DND-41 (cell line): Measurements from ENCODE around the gene DRAM1.

Source experiments
- ATAC-seq: fragments of 200-7000 bp; cut with Tn5 transposase; 3 replicates; pipeline ENCODE4 v1.9.1; 2021; ENCODE audit warnings: low read depth; ENCODE audit not compliant: insufficient read depth
- DNase-seq: peaks from one replicate; pipeline ENCODE4 v3.0.0-alpha.2; 2020
- H2AFZ ChIP-seq: 2 replicates; pipeline ENCODE4 v1.6.0; 2012; ENCODE audit warnings: low read depth, low read length
- H3K27ac ChIP-seq: 2 replicates; pipeline ENCODE4 v1.5.1; 2012; ENCODE audit warnings: low read length, inconsistent platforms
- H3K27me3 ChIP-seq: fragments of 200-600 bp; sonication (generic); 2 replicates; pipeline ENCODE4 v1.6.0; 2012; ENCODE audit warnings: low read length, mild to moderate bottlenecking, inconsistent platforms; ENCODE audit not compliant: insufficient read depth, poor library complexity
- H3K36me3 ChIP-seq: 2 replicates; pipeline ENCODE4 v1.5.1; 2012; ENCODE audit warnings: low read length, inconsistent platforms; ENCODE audit not compliant: insufficient read depth
- H3K4me1 ChIP-seq: 2 replicates; pipeline ENCODE4 v1.5.1; 2012; ENCODE audit warnings: mild to moderate bottlenecking, low read length; ENCODE audit not compliant: insufficient read depth
- H3K4me2 ChIP-seq: 2 replicates; pipeline ENCODE4 v1.6.0; 2012; ENCODE audit warnings: mild to moderate bottlenecking, moderate library complexity, low read length, inconsistent platforms; ENCODE audit not compliant: insufficient read depth
- H3K4me3 ChIP-seq, 2 experiments: fragments of 200-600 bp in 1 of 2; shearing (Covaris generic) in 1 of 2; 2 replicates each; pipeline ENCODE4 v1.5.1; 2012 to 2016; ENCODE audit warnings: inconsistent platforms in 2 of 2, low read length in 2 of 2, mild to moderate bottlenecking in 2 of 2, low read depth in 1 of 2, moderate library complexity in 1 of 2
- H3K79me2 ChIP-seq: 2 replicates; pipeline ENCODE4 v1.6.0; 2012; ENCODE audit warnings: low read length, inconsistent platforms; ENCODE audit not compliant: insufficient read depth
- H3K9ac ChIP-seq: 2 replicates; pipeline ENCODE4 v1.6.0; 2012; ENCODE audit warnings: low read depth, mild to moderate bottlenecking, inconsistent platforms, low read length, moderate library complexity
- H3K9me3 ChIP-seq: 2 replicates; pipeline ENCODE4 v1.5.1; 2012; ENCODE audit warnings: low read length, moderate library complexity, mild to moderate bottlenecking, inconsistent platforms; ENCODE audit not compliant: insufficient read depth, severe bottlenecking
- H4K20me1 ChIP-seq: 2 replicates; pipeline ENCODE4 v1.6.0; 2012; ENCODE audit warnings: low read length; ENCODE audit not compliant: insufficient read depth
- CTCF ChIP-seq: IDR thresholded peaks from 2 replicates; pipeline ENCODE4 v1.5.1; 2012; ENCODE audit warnings: borderline replicate concordance, low read length, moderate library complexity, mild to moderate bottlenecking; ENCODE audit not compliant: poor library complexity, severe bottlenecking; ENCODE audit errors: extremely low read depth
- EZH2 ChIP-seq: IDR thresholded peaks from 3 replicates; pipeline ENCODE4 v1.6.1; 2012; ENCODE audit warnings: borderline replicate concordance, low read depth, mild to moderate bottlenecking, moderate library complexity, low read length, inconsistent platforms; ENCODE audit not compliant: severe bottlenecking

DRAM1 gene

DNA sequence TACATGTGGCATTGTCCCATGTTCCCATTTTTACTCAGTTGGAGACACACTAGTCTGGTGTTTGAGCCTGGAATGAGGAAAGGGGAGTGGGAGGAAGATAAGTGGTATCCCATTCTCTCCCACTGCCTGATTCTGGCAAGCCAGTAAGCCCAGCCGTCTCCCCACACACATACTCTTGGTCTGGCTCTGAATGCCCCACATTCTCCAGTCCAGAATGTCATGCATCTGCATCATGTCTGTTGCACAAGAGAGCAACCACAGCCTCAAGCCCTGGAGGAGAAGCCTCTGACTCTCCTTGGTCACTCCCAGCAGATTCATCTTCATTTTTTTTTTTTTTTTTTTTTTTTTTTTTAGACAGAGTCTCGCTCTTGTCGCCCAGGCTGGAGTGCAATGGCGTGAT is 48.0 kb downstream of the DRAM1 start:
- no peak overlapping the region for H3K4me2 ChIP-seq
- H3K9me3 ChIP-seq: no peaks in the 10 kb centered on the region
- H3K27ac ChIP-seq: no peak overlapping the region
- no peak overlapping the region for H3K4me3 ChIP-seq
- H4K20me1 ChIP-seq: no peaks in the 10 kb centered on the region
- ATAC-seq (no peak), DNase-seq (no peak)
- no peak for TF ChIP-seq CTCF
- TF ChIP-seq EZH2: no peak
- no peak overlapping the region for H2AFZ ChIP-seq
- no peaks in the 10 kb centered on the region for H3K79me2 ChIP-seq
- no peak overlapping the region for H3K9ac ChIP-seq
- H3K36me3 ChIP-seq: no peaks in the 10 kb centered on the region
- H3K27me3 ChIP-seq: no peaks in the 10 kb centered on the region
- H3K4me1 ChIP-seq: no peaks in the 10 kb centered on the region

- Histone ChIP-seq H3K9ac (no peak overlapping the region), H3K79me2 (no peaks in the 10 kb centered on the region), H4K20me1 (no peaks in the 10 kb centered on the region), H3K4me2 (no peak overlapping the region), H2AFZ (no peak overlapping the region), H3K9me3 (no peaks in the 10 kb centered on the region), H3K27ac (no peak overlapping the region), H3K36me3 (no peaks in the 10 kb centered on the region), H3K27me3 (no peaks in the 10 kb centered on the region), H3K4me3 (no peak overlapping the region), H3K4me1 (no peaks in the 10 kb centered on the region)
- TF ChIP-seq EZH2 (no peak), CTCF (no peak)
- no peak for DNase-seq
- no peak for ATAC-seq
These were observed 48.6 kb downstream of the DRAM1 start for GRCh38 chr12:101925935-101926334.

DNA sequence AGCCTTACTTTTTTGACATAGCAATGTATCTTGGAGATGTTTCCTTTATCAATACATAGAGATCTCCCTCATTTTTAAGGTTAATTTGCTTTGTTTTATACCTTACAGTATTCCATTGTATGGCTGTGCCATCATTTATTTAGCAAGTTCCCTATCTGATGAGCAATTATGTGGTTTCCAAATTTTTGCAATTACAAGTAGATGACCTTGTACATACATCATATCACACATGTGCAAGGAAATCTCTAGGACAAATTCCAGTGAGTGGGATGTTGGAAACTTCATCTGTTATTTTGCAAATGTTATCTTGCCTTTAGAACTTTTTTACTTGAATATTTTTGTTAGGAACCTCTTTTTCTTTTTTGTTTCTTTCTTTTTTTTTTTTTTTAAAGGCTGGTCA is 49.7 kb downstream of the DRAM1 start:
- H3K36me3 ChIP-seq: no peaks in the 10 kb centered on the region
- H3K27ac ChIP-seq: no peak overlapping the region
- H3K27me3 ChIP-seq: peaks cover 3% of the 10 kb centered on the region
- no peaks in the 10 kb centered on the region for H3K9me3 ChIP-seq
- no peaks in the 10 kb centered on the region for H4K20me1 ChIP-seq
- TF ChIP-seq EZH2 (no peak), CTCF (no peak)
- no peak overlapping the region for H3K4me2 ChIP-seq
- H3K79me2 ChIP-seq: no peaks in the 10 kb centered on the region
- no peak overlapping the region for H3K4me3 ChIP-seq
- H3K9ac ChIP-seq: no peak overlapping the region
- no peaks in the 10 kb centered on the region for H3K4me1 ChIP-seq
- no peak overlapping the region for H2AFZ ChIP-seq
- ATAC-seq: no peak
- DNase-seq: no peak

GRCh38 chr12:101927999-101928398 is 50.6 kb downstream of the DRAM1 start:
- Histone ChIP-seq H3K4me3 (no peak overlapping the region), H2AFZ (no peak overlapping the region), H3K79me2 (no peaks in the 10 kb centered on the region), H3K9ac (no peak overlapping the region), H4K20me1 (no peaks in the 10 kb centered on the region), H3K4me1 (no peaks in the 10 kb centered on the region), H3K4me2 (no peak overlapping the region), H3K36me3 (no peaks in the 10 kb centered on the region), H3K27ac (no peak overlapping the region), H3K27me3 (peaks cover 3% of the 10 kb centered on the region), H3K9me3 (no peaks in the 10 kb centered on the region)
- DNase-seq (no peak), ATAC-seq (no peak)
- TF ChIP-seq EZH2 (no peak), CTCF (no peak)
